DND-41 (cell line): ENCODE measurements around the gene CAV2.

Source experiments
- EZH2 ChIP-seq: IDR thresholded peaks from 3 replicates; pipeline ENCODE4 v1.6.1; 2012; ENCODE audit warnings: borderline replicate concordance, low read depth, mild to moderate bottlenecking, moderate library complexity, low read length, inconsistent platforms; ENCODE audit not compliant: severe bottlenecking
- TF ChIP-seq, protein P1 (sequence below): IDR thresholded peaks from 2 replicates; pipeline ENCODE4 v1.5.1; 2012; ENCODE audit warnings: borderline replicate concordance, low read length, moderate library complexity, mild to moderate bottlenecking; ENCODE audit not compliant: poor library complexity, severe bottlenecking; ENCODE audit errors: extremely low read depth

- TF ChIP-seq, protein P1, sequence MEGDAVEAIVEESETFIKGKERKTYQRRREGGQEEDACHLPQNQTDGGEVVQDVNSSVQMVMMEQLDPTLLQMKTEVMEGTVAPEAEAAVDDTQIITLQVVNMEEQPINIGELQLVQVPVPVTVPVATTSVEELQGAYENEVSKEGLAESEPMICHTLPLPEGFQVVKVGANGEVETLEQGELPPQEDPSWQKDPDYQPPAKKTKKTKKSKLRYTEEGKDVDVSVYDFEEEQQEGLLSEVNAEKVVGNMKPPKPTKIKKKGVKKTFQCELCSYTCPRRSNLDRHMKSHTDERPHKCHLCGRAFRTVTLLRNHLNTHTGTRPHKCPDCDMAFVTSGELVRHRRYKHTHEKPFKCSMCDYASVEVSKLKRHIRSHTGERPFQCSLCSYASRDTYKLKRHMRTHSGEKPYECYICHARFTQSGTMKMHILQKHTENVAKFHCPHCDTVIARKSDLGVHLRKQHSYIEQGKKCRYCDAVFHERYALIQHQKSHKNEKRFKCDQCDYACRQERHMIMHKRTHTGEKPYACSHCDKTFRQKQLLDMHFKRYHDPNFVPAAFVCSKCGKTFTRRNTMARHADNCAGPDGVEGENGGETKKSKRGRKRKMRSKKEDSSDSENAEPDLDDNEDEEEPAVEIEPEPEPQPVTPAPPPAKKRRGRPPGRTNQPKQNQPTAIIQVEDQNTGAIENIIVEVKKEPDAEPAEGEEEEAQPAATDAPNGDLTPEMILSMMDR: no peak
- TF ChIP-seq EZH2: no peak
Measured at GRCh38 chr7:116534790-116535189, 35.3 kb downstream of the CAV2 start.
